HEK293T (cell line): ENCODE measurements around the gene COPS8.

Source experiments
- ARNT ChIP-seq: fragments of 450-650 bp; IDR thresholded peaks from 2 replicates; pipeline ENCODE4 v1.6.1; 2017; ENCODE audit warnings: mild to moderate bottlenecking
- BHLHE40 ChIP-seq: fragments of 450-650 bp; IDR thresholded peaks from 2 replicates; pipeline ENCODE4 v1.6.1; 2016; ENCODE audit warnings: mild to moderate bottlenecking, moderate library complexity, borderline replicate concordance
- CTBP1 ChIP-seq: fragments of 450-650 bp; IDR thresholded peaks from 2 replicates; pipeline ENCODE4 v1.6.1; 2016; ENCODE audit warnings: borderline replicate concordance
- ELF4 ChIP-seq: fragments of 450-650 bp; IDR thresholded peaks from 2 replicates; pipeline ENCODE4 v1.6.1; 2017; ENCODE audit warnings: antibody characterized with exemption
- FOXA1 ChIP-seq: fragments of 450-650 bp; IDR thresholded peaks from 2 replicates; pipeline ENCODE4 v1.6.1; 2016; ENCODE audit warnings: mild to moderate bottlenecking
- FOXK2 ChIP-seq: fragments of 450-650 bp; IDR thresholded peaks from 2 replicates; pipeline ENCODE4 v1.6.1; 2016; ENCODE audit warnings: mild to moderate bottlenecking
- FOXM1 ChIP-seq: fragments of 450-650 bp; IDR thresholded peaks from 2 replicates; pipeline ENCODE4 v1.6.1; 2017; ENCODE audit warnings: mild to moderate bottlenecking, borderline replicate concordance
- LEF1 ChIP-seq: fragments of 450-650 bp; IDR thresholded peaks from 2 replicates; pipeline ENCODE4 v1.6.1; 2017; ENCODE audit warnings: mild to moderate bottlenecking, borderline replicate concordance
- PKNOX1 ChIP-seq: fragments of 450-650 bp; IDR thresholded peaks from 2 replicates; pipeline ENCODE4 v1.6.1; 2016
- SP1 ChIP-seq: fragments of 450-650 bp; IDR thresholded peaks from 2 replicates; pipeline ENCODE4 v1.6.1; 2017
- SUZ12 ChIP-seq: fragments of 450-650 bp; IDR thresholded peaks from 2 replicates; pipeline ENCODE4 v1.6.1; 2016; ENCODE audit warnings: mild to moderate bottlenecking
- ZNF384 ChIP-seq: fragments of 450-650 bp; IDR thresholded peaks from 2 replicates; pipeline ENCODE4 v1.6.1; 2016

GRCh38 chr2:237124820-237125219 is 39.1 kb downstream of the COPS8 start:
- TF ChIP-seq FOXM1 = no peak
- no peak for TF ChIP-seq CTBP1
- TF ChIP-seq PKNOX1 = no peak
- no peak for TF ChIP-seq LEF1
- no peak for TF ChIP-seq FOXK2
- TF ChIP-seq BHLHE40 = no peak
- TF ChIP-seq SP1 = no peak
- no peak for TF ChIP-seq SUZ12
- TF ChIP-seq ELF4 = no peak
- TF ChIP-seq ZNF384 = no peak
- TF ChIP-seq FOXA1 = no peak
- no peak for TF ChIP-seq ARNT
